GM12878 (cell line): ENCODE measurements around the gene SPTBN1. TPM values are rescaled to one million over a fixed set of nuclear protein-coding genes. Genes with fewer than 3 reads are reported as not detected.

Source experiments
- ATAC-seq: fragments of 200-7000 bp; cut with Tn5 transposase; 3 replicates; pipeline ENCODE4 v1.9.1; 2020; ENCODE audit warnings: mild to moderate bottlenecking, moderate library complexity
- BruUV-seq: library from RNA; stranded (reverse); fragments of 400-500 nt; replicated peaks from 2 replicates; lab custom pipeline; 2021; lab: Mats Ljungman, UMichigan
- CTCF ChIA-PET: fragments of 300-600 bp; sonication (Branson Sonifier 250); formaldehyde crosslinking; extraction: SDS; loops from one replicate; lab custom pipeline; 2021; ENCODE audit warnings: inconsistent platforms; lab: Yijun Ruan, JAX
- POLR2A ChIA-PET: fragments of 350-600 bp; formaldehyde crosslinking; extraction: SDS; loops from one replicate; lab custom pipeline; 2021; ENCODE audit warnings: inconsistent platforms; lab: Charles Lee
- RAD21 ChIA-PET: fragments of 300-600 bp; sonication (Branson Sonifier 250); formaldehyde crosslinking; loops from one replicate; lab custom pipeline; 2023; ENCODE audit warnings: antibody characterized with exemption; ENCODE audit not compliant: unreplicated experiment; lab: Charles Lee
- SMC1A ChIA-PET: fragments of 300-600 bp; sonication (Branson Sonifier 250); formaldehyde crosslinking; loops from one replicate; lab custom pipeline; 2023; ENCODE audit not compliant: unreplicated experiment, uncharacterized antibody; lab: Charles Lee
- DNase-seq: peaks from one replicate; pipeline ENCODE4 v3.0.0-alpha.2; 2011; ENCODE audit warnings: low read depth, low spot score
- FAIRE-seq: peaks from 3 replicates; lab custom pipeline; 2011; peaks lifted over from hg19 to GRCh38; lab: Jason Lieb, UNC
- H2AFZ ChIP-seq: 2 replicates; pipeline ENCODE4 v1.6.0; 2011; ENCODE audit warnings: low read depth, low read length, control low read depth; ENCODE audit not compliant: control insufficient read depth
- H3K27ac ChIP-seq: 2 replicates; pipeline ENCODE4 v1.5.1; 2011; ENCODE audit warnings: control low read depth; ENCODE audit not compliant: control insufficient read depth, insufficient read depth
- H3K27me3 ChIP-seq, 2 experiments: replicated peaks in 1 of 2; 2 replicates each; pipeline versions ENCODE4 v1.6.0 to v1.6.1; 2011; ENCODE audit warnings: low read length in 1 of 2; ENCODE audit not compliant: control insufficient read depth in 2 of 2, insufficient read depth in 2 of 2
- H3K36me3 ChIP-seq, 2 experiments: 2 replicates each; pipeline ENCODE4 v1.5.1; 2011; ENCODE audit warnings: low read length in 1 of 2; ENCODE audit not compliant: control insufficient read depth in 2 of 2, insufficient read depth in 2 of 2
- H3K4me1 ChIP-seq: 2 replicates; pipeline ENCODE4 v1.6.1; 2011; ENCODE audit warnings: mild to moderate bottlenecking, low read length, moderate library complexity, mixed read lengths; ENCODE audit not compliant: control insufficient read depth, insufficient read depth
- H3K4me2 ChIP-seq: 2 replicates; pipeline ENCODE4 v1.6.0; 2011; ENCODE audit warnings: control low read depth; ENCODE audit not compliant: control insufficient read depth, insufficient read depth
- H3K4me3 ChIP-seq: fragments of 200-600 bp; sonication (generic); 2 replicates; pipeline ENCODE4 v1.5.1; 2016
- H3K79me2 ChIP-seq: 2 replicates; pipeline ENCODE4 v1.6.0; 2011; ENCODE audit warnings: low read length; ENCODE audit not compliant: control insufficient read depth, insufficient read depth
- H3K9ac ChIP-seq: 2 replicates; pipeline ENCODE4 v1.8.0; 2011; ENCODE audit warnings: low read length, control low read depth, mixed read lengths; ENCODE audit not compliant: control insufficient read depth, insufficient read depth
- H3K9me3 ChIP-seq: replicated peaks from 3 replicates; pipeline ENCODE4 v1.5.1; 2011; ENCODE audit warnings: mild to moderate bottlenecking, low read length; ENCODE audit not compliant: control insufficient read depth, insufficient read depth
- H4K20me1 ChIP-seq: 2 replicates; pipeline ENCODE4 v1.6.0; 2011; ENCODE audit not compliant: control insufficient read depth, insufficient read depth
- ASH2L ChIP-seq: fragments of 300-600, 200-600 bp; sonication (generic); IDR thresholded peaks from 2 replicates; pipeline ENCODE4 v1.6.1; 2017; ENCODE audit warnings: low read depth, mild to moderate bottlenecking, borderline replicate concordance
- CBFB ChIP-seq: IDR thresholded peaks from 2 replicates; pipeline ENCODE4 v1.6.1; 2016; ENCODE audit warnings: antibody characterized with exemption, low read depth
- CREM ChIP-seq: IDR thresholded peaks from 2 replicates; pipeline ENCODE4 v1.6.1; 2014; ENCODE audit warnings: antibody characterized with exemption, low read depth
- EGR1 ChIP-seq, 2 experiments: IDR thresholded peaks; 1 replicate in 1 of 2; 2 replicates in 1 of 2; pipeline ENCODE4 v1.6.1; 2011 to 2012; ENCODE audit warnings: low read depth in 2 of 2, low read length in 2 of 2, borderline replicate concordance in 1 of 2, mild to moderate bottlenecking in 1 of 2, moderate library complexity in 1 of 2
- EP300 ChIP-seq, 2 experiments: fragments of 150-350 bp in 1 of 2; IDR thresholded peaks; 2 replicates each; pipeline ENCODE4 v1.6.1; 2011 to 2012; ENCODE audit warnings: low read depth in 2 of 2, low read length in 2 of 2, borderline replicate concordance in 1 of 2, improper control_type of control experiment in 1 of 2, inconsistent platforms in 1 of 2; ENCODE audit not compliant: control insufficient read depth in 1 of 2
- FOXM1 ChIP-seq: IDR thresholded peaks from 2 replicates; pipeline ENCODE4 v1.6.1; 2012; ENCODE audit warnings: low read depth, mild to moderate bottlenecking, inconsistent platforms, low read length, moderate library complexity
- KDM1A ChIP-seq: fragments of 200-600 bp; sonication (generic); IDR thresholded peaks from 2 replicates; pipeline ENCODE4 v1.6.1; 2016; ENCODE audit warnings: borderline replicate concordance
- MTA3 ChIP-seq: IDR thresholded peaks from 2 replicates; pipeline ENCODE4 v1.6.1; 2012; ENCODE audit warnings: low read length, inconsistent platforms, borderline replicate concordance
- MYB ChIP-seq: fragments of 150-350 bp; IDR thresholded peaks from 2 replicates; pipeline ENCODE4 v1.6.1; 2014; ENCODE audit warnings: mild to moderate bottlenecking, low read depth, low read length, borderline replicate concordance
- REST ChIP-seq: IDR thresholded peaks from 2 replicates; pipeline ENCODE4 v1.6.1; 2012; ENCODE audit warnings: mild to moderate bottlenecking, low read depth, low read length
- SP1 ChIP-seq: IDR thresholded peaks from one replicate; pipeline ENCODE4 v1.6.1; 2011; ENCODE audit warnings: low read depth, low read length
- YBX1 ChIP-seq: fragments of 450-650 bp; IDR thresholded peaks from 2 replicates; pipeline ENCODE4 v1.6.1; 2016; ENCODE audit warnings: antibody characterized with exemption
- YY1 ChIP-seq: IDR thresholded peaks from 2 replicates; pipeline ENCODE4 v1.6.1; 2011; ENCODE audit warnings: low read depth, mild to moderate bottlenecking, low read length
- ZNF217 ChIP-seq: fragments of 450-650 bp; IDR thresholded peaks from 2 replicates; pipeline ENCODE4 v1.6.1; 2017; ENCODE audit warnings: antibody characterized with exemption, mild to moderate bottlenecking
- ZNF687 ChIP-seq: fragments of 450-650 bp; IDR thresholded peaks from 2 replicates; pipeline ENCODE4 v1.6.1; 2017; ENCODE audit warnings: mild to moderate bottlenecking, moderate library complexity
- ZSCAN29 ChIP-seq: fragments of 450-650 bp; IDR thresholded peaks from 2 replicates; pipeline ENCODE4 v1.6.1; 2017; ENCODE audit warnings: mild to moderate bottlenecking, moderate library complexity
- WGBS: methylation state at CpG from one replicate; pipeline ENCODE4 v1.1.6; 2016; ENCODE audit warnings: low lambda C conversion rate; ENCODE audit not compliant: insufficient replicate concordance, insufficient coverage; ENCODE audit errors: missing lambda C conversion rate; 5-methylcytosine and 5-hydroxymethylcytosine counted together
- in situ Hi-C: fragments of 300-500 bp; cut with MboI; formaldehyde crosslinking; loops from 9 replicates; pipeline ENCODE4 v1.14.3; 2018; ENCODE audit warnings: mixed read lengths
- intact Hi-C: fragments of 100-400 bp; cut with micrococcal nuclease; formaldehyde crosslinking; loops from one replicate; pipeline ENCODE4 v1.14.2; 2022; ENCODE audit not compliant: unreplicated experiment
- polyA plus RNA-seq, 11 experiments: library from polyadenylated mRNA; depleted of rRNA in 4 of 11; unstranded in 6 of 11; stranded (reverse) in 5 of 11; fragments of >200 nt; fragmentation: Nextera tagmentation in 4 of 11; fragmentation: Illumina TruSeq in 1 of 11; extraction: Ambion mirVana in 4 of 11; extraction: Trizol in 1 of 11; gene quantifications; 1 replicate in 1 of 11; 2 replicates in 10 of 11; pipeline versions ENCODE4 v1.2.1 to v1.2.3, GENCODE V29; 2011 to 2016; ENCODE audit warnings: inconsistent platforms in 2 of 11, missing spikeins in 2 of 11, low read depth in 1 of 11
- total RNA-seq, 4 experiments: library from RNA; depleted of rRNA in 3 of 4; stranded (reverse); fragments of >200 nt in 3 of 4; fragmentation: Illumina TruSeq in 1 of 4; extraction: Trizol in 1 of 4; gene quantifications; 2 replicates each; pipeline versions ENCODE4 v1.2.1 to v1.2.3, GENCODE V29; 2013 to 2021

SPTBN1 gene
- total and polyA plus RNA-seq, 10 of the 15 experiments (the other 5 are each of a cell fraction or from before 2014, with no cell fraction given) = 20.6 to 154 (median 76.7) TPM

DNA sequence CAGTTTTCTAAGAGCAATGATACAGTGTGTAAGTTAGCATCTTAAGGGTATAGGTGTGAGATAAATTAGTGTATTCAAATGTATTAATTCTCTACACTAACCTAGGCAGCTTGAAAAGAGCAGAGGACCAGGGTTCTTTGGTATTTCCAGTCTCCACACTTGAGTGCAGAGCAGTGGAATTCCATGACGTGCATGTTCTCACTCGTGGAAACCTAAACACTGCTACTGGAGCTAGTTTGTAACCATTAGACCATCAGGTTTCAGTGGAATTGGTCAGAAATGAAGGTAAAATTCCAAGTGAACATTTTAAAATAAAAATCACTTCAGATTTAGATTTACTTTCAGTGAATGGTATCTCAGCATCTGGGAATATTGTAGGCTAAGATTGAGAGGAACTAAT lies 9.0 kb downstream of the SPTBN1 start:
- no peaks in the 10 kb centered on the region for H4K20me1 ChIP-seq
- SMC1A ChIA-PET = interaction anchor here (0.6 kb wide), 1 partner anchor 77 kb away, joined by 3 read pairs; no protein-coding TSS in a partner anchor

More for the DNA sequence above, 9.0 kb downstream of the SPTBN1 start:
- CTCF ChIA-PET = no interaction called here
- no peak overlapping the region for H2AFZ ChIP-seq
- no peak overlapping the region for H3K27ac ChIP-seq
- TF ChIP-seq KDM1A (no peak), ASH2L (no peak), CREM (no peak), ZSCAN29 (no peak), MYB (no peak), CBFB (no peak), EGR1 (IDR thresholded peaks at IDR 0.05; ENCODE audit: borderline replicate concordance in 1 of 2, low read depth in 2 of 2, low read length in 2 of 2) (no peak), YY1 (no peak), YBX1 (no peak), MTA3 (no peak), ZNF687 (no peak), EP300 (IDR thresholded peaks at IDR 0.05; ENCODE audit: borderline replicate concordance in 1 of 2, control insufficient read depth in 1 of 2, low read depth in 2 of 2, low read length in 2 of 2) (no peak), SP1 (no peak), FOXM1 (no peak), ZNF217 (no peak), REST (no peak)
- in situ Hi-C loops (no loop called here), intact Hi-C loops (no loop called here)
- H3K79me2 ChIP-seq = no peaks in the 10 kb centered on the region
- no peak overlapping the region for H3K4me2 ChIP-seq
- RAD21 ChIA-PET = no interaction called here
- no TSS peak for BruUV-seq
- no peaks in the 10 kb centered on the region for H3K27me3 ChIP-seq
- no peaks in the 10 kb centered on the region; the same call in 2 of the 3 replicates for H3K9me3 ChIP-seq
- no peaks in the 10 kb centered on the region for H3K36me3 ChIP-seq
- no peak overlapping the region for H3K4me3 ChIP-seq
- H3K9ac ChIP-seq = no peak overlapping the region
- H3K4me1 ChIP-seq = peaks cover 5% of the 10 kb centered on the region; the same call in 1 of the 2 replicates
- DNase-seq = no peak
- ATAC-seq = no peak
- no peak for FAIRE-seq
- WGBS = 60% methylated on average over 2 of the region's 2 CpGs
- POLR2A ChIA-PET = interaction anchor here (0.6 kb wide), 1 partner anchor 15 kb away, joined by 3 read pairs; no protein-coding TSS in a partner anchor
